NCI-H510A treated with DMSO at 0.1 percent for 48 hours (cell line): ENCODE data around the gene ABHD17A.
A peak's percentile ranks its signal among the peaks of the same experiment; 100 is the strongest.
"Not testable (repeated sequence)": the region's sequence is repeated elsewhere in the genome, so short reads cannot be mapped to it uniquely, and the experiment has no call there.

Experiments used
- DNase-seq: peaks from one replicate; lab custom pipeline; 2025; lab: John Stamatoyannopoulos, UW

The ABHD17A gene

DNA sequence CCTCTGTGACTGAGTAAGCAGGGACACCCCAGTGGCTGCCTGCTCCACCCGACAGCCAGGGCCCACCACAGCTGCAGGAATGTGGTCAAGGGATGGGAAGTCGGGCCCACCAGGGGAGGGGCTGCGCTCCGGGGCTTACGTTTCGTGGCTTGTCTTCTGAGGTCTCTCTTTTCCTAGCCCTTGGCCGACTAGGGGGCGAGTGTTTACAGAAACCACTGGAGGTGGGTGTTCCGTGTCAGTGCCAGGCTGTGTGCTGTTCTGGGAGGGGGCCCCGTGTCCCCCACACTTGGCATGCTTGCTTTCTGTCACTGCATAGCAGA, 24.4 kb upstream of the ABHD17A start:
- DNase-seq: no peak

DNA sequence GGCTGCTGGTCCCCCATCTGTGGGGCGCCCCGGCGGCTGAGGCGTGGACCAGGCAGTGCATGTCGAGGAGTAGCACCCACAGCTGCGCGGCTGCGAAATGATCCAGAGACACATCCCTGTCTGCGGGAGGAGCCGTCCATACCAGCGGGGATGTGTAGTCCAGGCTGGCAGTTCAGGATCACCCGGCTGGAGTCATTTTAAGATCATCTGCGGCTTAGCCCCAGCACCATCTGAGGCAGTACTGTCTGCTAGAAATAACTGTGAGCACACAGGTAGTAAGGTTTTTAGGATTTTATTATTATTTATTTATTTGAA, 23.0 kb upstream of the ABHD17A start:
- DNase-seq: no peak

DNA sequence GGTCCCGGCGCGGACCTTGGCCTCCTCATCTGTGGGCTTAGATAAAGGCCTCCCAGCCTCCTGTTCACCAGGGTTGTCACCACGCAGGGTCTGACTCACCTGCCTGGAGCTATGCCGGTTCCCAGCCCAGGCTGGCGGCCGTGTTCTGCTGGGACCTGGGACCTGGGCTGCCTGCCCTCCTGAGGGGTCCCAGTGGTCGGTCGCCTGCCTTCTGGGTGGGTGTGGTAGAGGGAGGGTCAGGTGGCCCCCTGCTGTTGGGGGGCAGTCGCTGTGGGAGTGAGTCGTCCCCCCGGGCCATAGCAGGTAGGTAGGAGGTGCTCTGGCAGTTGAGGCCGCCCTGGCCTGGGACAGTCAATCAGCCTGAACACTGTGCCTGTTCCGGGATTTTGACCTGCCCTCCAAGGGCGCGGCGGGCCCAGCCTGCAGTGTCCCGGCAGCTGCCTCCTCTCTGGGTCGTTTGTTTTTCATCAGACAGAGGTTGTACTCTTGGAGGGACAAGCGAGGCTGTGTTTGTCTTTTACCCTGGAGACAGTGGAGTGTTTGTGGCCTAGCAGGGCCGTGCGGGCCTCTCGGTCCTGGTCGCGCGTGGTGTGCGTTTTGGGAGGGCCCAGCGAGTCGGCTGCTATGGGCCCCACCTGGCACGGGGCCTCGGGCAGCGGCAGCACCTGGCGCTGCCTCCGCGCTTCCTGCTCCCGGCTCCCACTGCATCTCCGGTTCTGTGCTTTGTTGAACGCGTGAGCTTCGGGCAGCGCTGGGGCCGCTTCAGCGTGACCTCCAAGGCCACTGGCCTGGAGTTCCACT, 22.5 kb upstream of the ABHD17A start:
- no peak for DNase-seq

DNA sequence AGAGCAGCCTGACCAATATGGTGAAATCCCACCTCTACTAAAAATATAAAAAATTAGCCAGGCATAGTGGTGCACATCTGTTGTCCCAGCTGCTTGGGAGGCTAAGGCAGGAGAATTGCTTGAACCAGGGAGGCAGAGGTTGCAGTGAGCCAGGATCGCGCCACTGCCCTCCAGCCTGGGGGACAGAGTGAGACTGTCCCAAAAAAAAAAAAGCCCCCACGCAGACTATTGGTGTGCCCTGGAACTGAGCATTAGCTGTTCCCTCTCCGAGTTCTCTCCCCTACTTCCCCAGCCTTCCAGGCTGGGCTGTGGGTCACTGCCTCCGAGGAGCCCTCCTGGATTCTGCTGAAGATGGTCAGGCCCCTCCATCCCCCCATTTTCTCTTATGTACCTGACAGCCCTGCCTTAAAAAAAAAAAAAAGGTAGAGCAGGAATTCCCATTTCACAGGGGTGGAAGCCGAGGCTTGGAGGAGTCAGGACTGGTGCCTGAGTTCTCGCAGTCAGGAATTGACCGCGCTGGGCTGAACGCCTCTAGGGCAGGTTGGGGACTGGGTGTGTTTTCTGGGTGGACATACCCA, 21.8 kb upstream of the ABHD17A start:
- DNase-seq: no peak

DNA sequence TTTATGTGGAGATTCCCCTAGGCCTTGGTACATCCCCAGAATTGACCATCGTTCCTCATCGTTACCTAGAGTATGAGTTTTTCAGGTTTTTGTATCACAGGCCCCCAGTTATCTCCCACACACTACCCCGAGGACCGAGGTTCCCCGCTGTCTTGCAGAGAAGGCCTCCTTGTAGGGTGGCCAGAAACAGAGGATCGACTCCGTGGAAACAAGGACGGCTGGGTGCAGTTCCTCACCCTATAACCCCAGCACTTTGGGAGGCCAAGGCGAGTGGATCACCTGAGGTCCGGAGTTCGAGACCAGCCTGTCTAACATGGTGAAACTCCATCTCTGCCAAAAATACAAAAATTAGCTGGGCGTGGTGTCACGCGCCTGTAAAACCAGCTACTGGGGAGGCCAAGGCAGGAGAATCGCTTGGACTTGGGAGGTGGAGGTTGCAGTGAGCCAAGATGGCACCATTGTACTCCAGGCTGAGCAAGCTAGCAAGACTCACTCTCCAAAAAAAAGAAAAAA, 20.6 kb upstream of the ABHD17A start:
- DNase-seq: no peak

DNA sequence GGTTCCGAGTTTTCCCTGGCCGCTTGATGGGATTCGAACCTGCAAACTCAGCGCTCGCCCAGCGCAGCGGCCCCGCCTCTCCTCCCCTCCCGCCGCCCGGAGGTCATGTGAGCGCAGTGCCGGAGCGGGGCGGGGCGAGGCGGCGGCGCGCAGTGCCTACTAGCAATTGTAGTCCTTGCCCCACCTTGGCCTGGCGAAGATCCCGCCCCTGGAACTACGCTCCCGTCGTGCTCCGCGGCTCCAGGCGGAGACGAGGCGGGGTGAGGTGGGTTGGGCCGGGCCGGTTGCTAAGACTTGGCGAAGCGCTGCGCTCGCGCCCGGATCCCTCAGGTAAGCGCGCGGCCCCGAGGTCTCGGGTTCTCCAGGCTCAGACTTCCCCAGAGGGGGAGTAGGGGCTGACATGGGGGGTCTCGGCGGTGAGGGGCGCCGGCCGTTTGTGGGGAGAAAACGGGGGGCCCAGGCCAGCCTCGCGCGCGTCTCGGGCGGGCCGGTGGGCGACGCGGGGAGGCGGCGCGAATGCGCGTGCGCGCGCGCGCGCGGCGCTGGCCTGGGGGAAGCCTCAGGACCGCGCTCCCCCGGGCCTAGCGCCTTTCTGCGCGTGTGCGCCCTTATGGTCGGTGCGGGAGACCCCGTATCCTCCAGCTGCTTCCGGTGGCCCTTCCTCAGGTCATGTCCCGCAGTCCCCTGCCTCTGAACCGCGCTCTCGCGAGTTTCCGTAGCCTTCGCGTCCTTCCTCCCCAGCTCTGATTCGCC, 20.0 kb upstream of the ABHD17A start, which contains the start of the genes ADAT3 and SCAMP4:
Gene ADAT3 (plus strand): TSS at position 290 of the 753 bp plus-strand sequence. CDS start 6,649 bp downstream, outside the sequence.
Gene SCAMP4 (plus strand): TSS at position 290 of the 753 bp plus-strand sequence. CDS start 9,621 bp downstream, outside the sequence.
- peak; percentile 92 for DNase-seq

DNA sequence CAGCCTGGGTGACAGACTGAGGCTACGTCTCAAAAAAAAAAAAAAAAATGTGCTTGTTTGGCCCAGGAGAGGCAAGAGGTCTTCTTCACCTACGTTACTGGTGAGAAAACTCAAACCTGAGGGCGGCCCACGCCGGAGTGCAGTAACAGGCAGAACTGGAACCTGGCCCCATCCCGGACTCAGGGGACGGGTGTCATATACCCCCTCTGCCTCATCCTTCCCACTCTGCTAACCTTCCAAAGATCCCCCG, 19.5 kb upstream of the ABHD17A start:
- no peak for DNase-seq

DNA sequence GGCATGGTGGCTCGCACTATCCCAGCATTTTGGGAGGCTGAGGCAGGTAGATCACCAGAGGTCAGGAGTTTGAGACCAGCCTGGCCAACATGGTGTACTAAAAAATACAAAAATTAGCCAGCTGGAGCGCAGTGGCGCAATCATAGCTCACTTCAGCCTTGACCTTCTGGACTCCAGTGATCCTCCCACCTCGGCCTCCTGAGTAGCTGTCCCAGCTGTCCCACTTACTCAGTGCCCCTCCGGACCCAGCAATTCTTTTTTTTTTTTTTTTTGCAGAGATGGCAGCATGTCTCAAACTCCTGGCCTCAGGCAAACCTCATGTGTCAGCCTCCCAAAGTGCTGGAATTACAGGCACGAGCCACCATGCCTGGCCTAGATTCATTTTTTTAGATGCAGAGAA, 17.6 kb upstream of the ABHD17A start:
- no peak for DNase-seq

DNA sequence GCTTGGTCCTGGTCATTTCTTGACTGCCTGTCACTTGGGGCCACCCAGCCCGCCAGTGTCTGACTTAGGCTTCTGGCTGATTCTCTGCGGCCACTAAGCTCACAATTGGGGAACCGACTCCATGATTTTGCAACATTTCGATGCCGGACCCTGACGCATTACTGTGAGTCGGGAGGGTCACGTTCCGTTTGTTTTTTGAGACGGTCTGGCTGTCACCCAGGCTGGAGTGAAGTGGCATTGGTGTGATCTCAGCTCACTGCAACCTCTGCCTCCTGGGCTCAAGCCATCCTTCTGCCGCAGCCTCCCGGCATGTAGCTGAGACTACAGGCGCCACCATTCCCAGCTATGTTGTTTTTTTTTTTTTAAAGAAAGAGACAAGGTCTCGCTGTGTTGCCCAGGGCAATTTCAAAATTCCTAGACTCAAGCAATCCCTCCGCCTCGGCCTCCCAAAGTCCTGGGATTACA, 16.7 kb upstream of the ABHD17A start:
- DNase-seq: no peak

DNA sequence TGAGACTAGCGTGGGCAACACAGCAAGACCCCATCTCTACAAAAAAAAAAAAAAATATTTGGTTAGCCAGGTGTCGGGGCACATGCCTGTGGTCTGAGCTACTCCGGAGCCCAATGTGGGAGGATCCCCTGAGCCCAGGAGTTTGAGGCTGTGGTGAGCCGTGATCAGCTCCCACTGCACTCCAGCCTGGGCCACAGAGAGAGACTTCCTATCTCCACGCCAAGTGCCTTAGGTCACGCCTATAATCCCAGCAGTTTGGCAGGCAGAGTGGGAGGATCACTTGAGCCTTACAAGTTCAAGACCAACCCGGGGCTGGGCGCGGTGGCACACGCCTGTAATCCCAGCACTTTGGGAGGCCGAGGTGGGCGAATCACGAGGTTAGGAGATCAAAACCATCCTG, 11.2 kb upstream of the ABHD17A start:
- no peak for DNase-seq

DNA sequence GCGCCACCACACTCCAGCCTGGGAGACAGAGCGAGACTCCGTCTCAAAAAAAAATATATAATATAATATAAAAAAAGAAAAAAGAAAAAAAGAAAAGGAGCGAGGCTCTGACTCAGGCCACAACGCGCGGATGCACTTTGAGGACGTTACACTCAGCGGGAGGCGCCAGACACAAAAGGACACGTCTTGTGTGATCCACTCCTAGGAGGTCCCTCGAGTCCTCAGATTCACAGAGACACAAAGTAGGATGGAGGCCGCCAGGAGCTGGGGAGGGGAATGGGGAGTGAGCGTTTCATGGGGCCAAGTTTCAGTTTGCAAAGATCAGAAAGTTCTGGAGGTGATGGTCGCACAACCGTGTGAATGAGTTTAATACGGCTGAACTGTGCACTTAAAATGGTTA, 8.5 kb upstream of the ABHD17A start:
- no peak for DNase-seq

DNA sequence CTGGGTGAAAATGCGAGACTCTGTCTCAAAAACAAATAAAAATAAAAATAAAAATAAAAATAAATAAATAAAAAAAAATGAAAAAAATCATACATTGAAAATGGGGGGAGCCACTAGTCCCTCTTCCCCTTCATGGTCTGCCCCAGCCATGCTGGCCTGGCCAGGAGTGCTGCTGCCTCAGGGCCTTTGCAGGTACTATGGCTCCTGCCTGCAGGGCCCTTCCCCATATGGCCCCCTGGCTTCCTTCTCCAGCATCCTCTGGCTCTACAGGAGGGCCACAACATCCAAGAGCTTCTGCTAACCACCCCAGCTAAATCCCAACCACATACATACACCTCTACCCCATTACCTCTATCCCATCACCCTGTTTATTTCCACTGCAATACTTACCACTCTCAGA, 4.6 kb upstream of the ABHD17A start:
- DNase-seq: no peak

DNA sequence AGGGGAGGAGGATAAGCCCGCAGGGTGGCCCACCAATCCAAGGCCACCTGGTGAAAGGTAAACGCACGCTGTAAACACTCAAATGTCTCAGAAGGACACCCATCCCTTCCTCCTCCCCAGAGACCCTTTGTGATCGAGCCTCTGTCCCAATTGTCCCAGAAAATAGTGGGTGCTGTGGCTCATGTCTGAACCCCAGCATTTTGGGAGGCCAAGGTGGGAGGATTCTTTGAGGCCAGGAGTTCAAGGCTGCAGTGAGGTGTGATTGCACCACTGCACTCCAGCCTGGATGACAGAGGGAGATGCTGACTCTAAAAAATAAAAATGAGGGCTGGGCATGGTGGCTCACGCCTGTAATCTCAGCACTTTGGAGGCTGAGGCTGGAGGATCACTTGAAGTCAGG, 3.1 kb upstream of the ABHD17A start:
- DNase-seq: no peak

DNA sequence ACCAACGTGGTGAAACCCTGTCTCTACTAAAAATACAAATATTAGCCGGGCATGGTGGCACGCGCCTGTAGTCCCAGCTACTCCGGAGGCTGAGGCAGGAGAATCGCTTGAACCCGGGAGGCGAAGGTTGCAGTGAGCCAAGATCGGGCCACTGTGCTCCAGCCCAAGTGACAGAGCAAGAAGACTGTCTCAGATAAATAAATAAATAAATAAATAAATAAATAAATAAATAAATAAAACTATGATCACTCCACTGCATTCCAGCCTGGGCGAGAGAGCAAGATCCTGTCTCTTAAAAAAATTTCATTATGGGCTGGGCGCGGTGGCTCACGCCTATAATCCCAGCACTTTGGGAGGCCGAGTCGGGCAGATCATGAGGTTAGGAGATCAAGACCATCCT, 1.1 kb upstream of the ABHD17A start:
- DNase-seq: not testable (repeated sequence)

DNA sequence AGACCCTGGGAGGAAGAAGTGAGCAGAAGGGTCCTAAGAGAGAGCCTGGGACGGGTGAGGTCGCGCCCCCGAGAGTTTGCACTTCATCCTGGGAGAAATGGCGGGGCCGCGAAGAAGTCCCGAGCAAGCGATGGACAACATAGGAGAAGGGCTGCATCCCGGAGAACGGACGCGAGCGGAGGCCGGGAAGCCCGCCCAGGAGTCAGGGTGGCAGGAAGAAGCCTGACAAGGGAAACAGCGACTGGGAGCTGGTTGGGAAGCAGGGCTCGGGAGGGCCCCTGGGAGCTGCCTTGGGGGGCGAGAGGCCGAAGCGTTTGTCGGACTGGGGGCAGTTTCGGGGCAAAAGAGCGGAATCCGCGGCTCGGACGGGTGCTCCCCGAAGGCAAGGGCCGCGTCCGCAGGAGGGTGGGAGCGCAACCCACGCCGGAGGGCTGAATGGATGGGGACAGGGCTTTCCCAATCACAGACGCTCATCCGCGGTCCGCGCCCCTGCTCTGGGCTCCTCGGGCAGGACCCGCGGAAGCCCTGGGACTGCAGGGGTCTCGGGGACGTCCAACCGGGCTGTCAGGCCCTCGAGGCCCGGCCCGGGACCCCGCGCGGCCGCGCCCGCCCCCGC, 469 bp downstream of the ABHD17A start:
- no peak for DNase-seq

DNA sequence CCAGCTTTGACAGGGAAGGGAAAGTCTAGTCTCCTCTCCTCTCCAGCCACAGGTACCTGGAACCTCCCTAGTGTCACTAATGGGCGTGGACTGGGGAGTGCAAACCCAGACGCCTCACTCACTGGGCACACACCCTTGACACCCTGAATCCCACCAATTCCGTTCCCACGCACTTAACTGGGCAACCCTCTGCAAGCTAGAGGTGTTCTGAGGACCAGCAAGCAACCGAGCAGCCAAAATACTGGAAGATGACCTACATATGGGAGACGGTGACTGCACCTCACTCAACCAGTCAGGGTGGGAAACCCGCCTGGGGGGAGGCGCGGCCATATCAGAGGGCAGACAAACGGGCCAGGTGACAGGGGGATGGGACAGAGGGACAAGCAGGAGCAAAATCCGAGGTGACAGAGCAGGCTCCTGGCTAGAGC, 991 bp downstream of the ABHD17A start:
- DNase-seq: no peak

DNA sequence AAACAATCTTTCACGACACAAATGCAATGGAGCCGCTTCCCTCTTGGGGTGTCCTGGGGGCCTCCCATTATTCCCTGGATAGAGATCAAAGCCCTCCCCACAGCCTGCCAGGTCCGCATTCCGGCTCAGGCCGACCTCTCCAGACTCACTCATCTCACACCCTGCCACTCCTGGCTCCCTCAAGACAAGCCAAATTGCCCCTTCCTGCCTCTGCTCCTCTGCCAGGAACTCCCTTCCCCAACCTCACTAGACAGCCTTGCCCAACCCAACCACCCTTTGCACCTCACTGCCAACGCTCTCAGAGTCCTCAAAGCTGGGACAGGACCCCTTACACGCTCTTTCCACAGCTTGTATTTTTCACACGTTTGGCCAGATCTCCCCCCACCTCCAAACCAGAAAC, 1.5 kb downstream of the ABHD17A start:
- no peak for DNase-seq

DNA sequence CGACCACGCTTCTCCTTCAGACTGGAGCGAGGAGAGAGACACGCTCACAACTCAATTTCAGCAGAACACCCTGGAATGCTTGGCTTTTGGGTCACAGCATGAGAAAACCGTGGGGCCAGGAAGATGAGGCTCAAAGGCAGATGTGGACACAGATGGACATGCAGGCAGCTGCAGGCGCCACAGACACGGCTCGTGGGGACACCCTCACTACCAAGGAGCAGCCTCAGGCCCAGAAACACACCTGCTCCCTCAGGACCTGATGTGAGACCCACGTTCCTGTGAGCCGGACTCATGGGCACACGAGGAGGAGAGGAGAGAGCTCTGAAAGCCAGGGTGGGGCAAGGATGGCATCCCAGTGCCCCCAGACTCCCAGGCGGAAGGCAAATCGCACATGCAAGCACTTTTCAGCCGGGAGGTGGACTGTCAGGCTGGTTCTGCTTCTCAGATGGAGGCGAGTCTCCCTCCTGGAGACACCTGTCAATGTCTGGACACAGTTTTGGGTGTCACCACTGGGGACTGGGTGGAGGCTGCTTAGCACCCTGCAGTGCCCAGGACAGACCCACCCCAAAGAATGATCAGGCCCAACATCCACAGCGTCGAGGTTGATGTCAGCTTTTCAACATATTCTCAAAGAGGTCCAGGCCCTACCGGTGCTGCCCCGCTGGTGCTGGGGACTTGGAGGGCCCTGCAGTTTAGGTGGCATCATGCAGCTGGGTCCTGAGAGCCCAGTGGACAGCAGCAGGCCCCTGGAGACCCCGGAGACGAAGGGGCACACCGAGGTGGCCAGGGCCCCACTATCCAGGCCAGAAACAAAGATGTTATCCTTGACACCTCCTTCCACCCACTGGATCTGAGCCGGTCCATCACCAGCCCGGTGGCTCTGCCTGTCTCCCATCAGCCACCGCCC, 2.3 kb downstream of the ABHD17A start:
- DNase-seq: no peak

DNA sequence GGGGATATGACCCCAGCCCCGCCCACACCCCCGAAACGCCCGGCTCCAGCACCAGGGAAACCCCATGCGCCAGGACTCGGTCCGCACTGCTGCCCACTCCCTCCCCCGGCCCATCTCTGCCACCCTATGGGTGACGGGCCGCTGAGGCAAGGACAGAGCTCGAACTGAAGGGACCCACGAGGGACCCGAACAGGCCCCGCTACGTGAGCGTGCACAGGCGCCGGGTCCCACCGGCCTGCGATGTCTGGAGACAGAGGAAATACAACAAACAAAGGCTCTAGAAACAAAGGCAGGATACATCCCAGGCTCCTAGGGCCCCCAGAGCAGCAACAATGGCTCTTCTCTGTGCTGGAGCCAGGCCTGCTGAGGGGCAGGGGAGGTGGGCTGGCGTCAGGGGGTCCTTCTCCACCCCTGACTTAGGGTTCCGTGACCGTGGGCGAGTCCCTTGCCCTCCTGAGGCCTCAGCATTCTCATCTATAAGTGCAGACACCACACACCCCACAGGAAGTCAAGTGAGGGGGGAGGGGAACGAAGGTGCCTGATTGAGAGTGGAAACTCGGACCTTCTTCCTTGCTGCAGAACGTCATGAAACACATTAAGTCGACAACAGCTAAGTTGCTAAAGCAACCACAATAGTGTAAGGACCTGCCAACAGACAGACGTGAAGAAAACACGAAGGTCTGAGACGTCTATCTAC, 3.1 kb downstream of the ABHD17A start:
- DNase-seq: no peak

DNA sequence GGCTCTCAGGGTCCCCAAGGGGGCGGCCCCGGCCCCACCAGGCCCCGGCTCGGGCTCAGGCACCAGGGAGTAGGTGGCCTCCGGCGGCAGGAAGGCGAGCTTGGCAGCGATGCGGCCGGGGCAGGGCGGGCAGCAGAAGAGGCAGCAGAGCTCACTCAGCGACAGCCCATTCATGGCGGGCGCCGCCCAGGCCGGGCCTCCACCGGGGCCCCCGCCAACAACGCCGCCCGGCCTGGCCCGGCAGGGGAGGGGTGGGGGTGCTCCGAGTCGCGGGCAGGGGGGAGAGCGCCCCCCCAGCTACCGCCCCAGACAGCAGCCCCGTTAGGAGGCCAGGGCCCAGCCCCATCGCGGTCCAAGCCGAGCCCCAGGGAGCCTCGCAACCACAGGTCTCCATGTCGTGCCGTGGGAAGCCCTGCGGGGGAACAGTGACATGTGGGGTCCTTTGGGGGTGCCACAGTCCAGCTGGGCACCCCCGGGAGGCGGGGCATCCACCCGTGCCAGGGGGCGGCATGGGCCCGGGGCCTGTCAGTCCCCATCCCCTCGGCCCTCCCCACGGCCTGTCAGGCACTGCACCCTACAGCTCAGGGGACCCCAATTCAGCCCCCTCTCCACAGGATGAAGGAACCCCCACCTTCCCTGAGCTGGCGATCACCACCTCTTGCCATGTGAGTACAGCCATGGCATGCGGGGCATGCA, 3.8 kb downstream of the ABHD17A start:
- not testable (repeated sequence) for DNase-seq
